ENCODE results near the gene ATOX1.
A peak's percentile ranks its signal among the peaks of the same experiment; 100 is the strongest.
"Not testable (repeated sequence)": the region's sequence is repeated elsewhere in the genome, so short reads cannot be mapped to it uniquely, and the experiment has no call there.

ATOX1 gene

DNA sequence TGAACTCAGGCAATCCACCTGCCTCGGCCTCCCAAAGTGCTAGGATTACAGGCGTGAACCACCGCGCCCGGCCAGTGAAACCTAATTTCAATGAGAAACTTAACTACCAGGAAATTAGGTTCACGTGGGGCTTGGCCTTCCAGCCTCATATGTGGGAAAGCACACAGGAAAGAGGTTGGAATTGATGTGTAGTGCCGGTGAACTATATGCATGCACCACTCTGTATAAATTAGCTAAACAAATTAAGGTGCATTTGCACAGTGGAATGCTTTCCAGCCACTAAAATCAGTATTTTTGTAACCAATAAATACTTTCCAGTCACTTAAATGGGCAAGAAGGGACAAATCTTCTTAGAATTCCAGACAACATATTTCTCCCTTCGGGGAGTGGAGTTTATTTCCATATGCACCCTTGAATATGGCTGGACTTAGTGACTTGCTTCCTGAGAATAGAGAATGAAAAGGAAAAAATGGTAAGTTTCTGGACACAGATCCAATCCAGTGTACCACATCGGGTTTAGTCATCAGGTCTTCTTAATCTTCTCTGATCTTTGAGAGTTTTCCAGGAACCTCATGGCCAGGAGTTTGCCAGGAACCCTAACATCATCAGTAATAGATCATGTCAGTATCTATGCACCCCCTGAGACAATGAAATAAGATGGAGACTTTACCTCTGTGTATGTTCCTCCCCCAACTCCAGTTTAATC is 24.9 kb downstream of the ATOX1 start:
- Mint-ChIP-seq H3K4me1 (ENCODE audit: low read depth) (peaks cover 2% of the 10 kb centered on the region), H3K27ac (no peak overlapping the region), H3K4me3 (no peak overlapping the region), H3K27me3 (no peaks in the 10 kb centered on the region), H3K36me3 (ENCODE audit: low read depth) (peaks cover 57% of the 10 kb centered on the region), H3K9me3 (peaks cover 10% of the 10 kb centered on the region)
- DNase-seq: no peak

DNA sequence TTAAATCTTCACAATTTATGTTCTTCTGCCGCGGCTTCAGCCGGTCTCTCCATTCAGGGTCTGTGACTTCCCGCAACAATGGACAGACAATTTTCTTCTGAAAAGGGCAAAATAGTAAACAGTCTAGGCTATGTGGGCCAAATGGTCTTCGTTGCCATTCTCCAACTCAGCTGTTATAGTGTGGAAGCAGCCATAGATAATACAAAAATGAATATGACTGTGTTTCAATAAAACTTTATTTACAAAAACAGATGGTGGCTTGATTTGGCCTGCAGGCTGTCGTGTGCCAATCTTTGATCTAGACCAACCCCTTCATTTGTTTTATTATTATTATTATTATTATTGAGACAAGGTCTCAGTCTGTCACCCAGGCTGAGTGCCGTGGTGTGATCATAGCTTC is 28.1 kb downstream of the ATOX1 start:
- no peak for DNase-seq
- Mint-ChIP-seq H3K27me3 (no peaks in the 10 kb centered on the region), H3K27ac (no peak overlapping the region), H3K36me3 (ENCODE audit: low read depth) (peaks cover 45% of the 10 kb centered on the region), H3K9me3 (peaks cover 10% of the 10 kb centered on the region), H3K4me1 (ENCODE audit: low read depth) (peaks cover 5% of the 10 kb centered on the region), H3K4me3 (no peak overlapping the region)

DNA sequence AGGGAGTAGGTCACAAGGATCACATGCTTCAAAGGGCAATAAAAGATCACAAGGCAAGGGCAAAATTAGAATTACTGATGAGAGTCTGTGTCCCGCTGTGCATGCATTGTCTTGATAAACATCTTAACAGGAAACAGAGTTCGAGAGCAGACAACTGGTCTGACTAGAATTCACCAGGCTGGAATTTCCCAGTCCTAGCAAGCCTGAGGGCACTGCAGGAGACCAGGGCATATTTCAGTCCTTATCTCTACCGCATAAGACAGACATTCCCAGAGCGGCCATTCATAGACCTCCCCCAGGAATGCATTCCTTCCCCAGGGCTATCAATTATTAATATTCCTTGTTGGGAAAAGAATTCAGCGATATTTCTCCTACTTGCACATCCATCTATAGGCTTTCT is 28.8 kb downstream of the ATOX1 start:
- not testable (repeated sequence) for H3K27me3 Mint-ChIP-seq; H3K4me1 Mint-ChIP-seq (ENCODE audit: low read depth); H3K4me3 Mint-ChIP-seq; H3K27ac Mint-ChIP-seq; DNase-seq
- peaks cover 10% of the 10 kb centered on the region for H3K9me3 Mint-ChIP-seq
- peaks cover 42% of the 10 kb centered on the region for H3K36me3 Mint-ChIP-seq (ENCODE audit: low read depth)

DNA sequence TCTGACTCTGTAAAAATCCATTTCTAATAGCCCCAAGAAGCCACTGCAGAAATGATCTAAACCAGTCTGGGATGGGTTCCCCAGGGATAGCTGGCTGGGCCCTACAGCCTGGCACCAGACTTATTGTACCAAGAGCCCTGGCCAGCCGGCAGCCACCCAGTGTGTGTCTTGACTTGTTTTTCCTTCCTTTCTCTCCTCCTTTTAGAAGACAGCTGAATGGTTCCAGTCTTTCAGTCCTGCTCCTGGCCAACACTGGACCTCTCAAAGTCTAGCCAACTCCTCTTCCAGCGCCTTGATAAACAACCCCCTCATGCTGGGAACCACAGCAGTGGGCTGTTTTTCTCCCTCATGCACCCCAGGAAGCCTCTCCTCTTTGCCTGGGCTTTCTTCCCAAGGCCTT is 34.1 kb downstream of the ATOX1 start:
- H3K27ac Mint-ChIP-seq: no peak overlapping the region
- H3K4me1 Mint-ChIP-seq (ENCODE audit: low read depth): peaks cover 19% of the 10 kb centered on the region
- H3K36me3 Mint-ChIP-seq (ENCODE audit: low read depth): peaks cover 7% of the 10 kb centered on the region
- no peak for DNase-seq
- no peak overlapping the region for H3K4me3 Mint-ChIP-seq
- H3K27me3 Mint-ChIP-seq: no peaks in the 10 kb centered on the region
- peaks cover 3% of the 10 kb centered on the region for H3K9me3 Mint-ChIP-seq

DNA sequence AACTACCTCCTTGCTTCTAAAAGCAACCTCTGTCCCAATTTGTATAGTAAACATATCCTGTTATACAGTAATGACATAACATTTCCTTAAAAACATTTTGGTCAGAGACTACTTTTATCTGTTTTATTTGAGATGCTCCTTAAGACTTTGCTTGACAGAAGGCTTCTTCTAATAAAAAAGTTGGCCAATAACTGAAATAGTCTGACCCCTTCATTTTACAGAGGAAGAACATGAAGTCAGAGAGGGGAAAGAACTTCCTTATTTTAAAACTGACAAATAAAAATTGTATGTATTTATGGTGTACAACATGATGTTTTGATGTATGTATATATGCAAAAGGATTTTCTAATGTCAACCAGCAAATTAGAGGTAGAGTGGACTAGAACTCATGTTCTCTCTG is 35.9 kb downstream of the ATOX1 start:
- no peak for DNase-seq
- Mint-ChIP-seq H3K4me1 (ENCODE audit: low read depth) (peaks cover 15% of the 10 kb centered on the region), H3K36me3 (ENCODE audit: low read depth) (no peaks in the 10 kb centered on the region), H3K9me3 (no peaks in the 10 kb centered on the region), H3K4me3 (no peak overlapping the region), H3K27ac (no peak overlapping the region), H3K27me3 (no peaks in the 10 kb centered on the region)

DNA sequence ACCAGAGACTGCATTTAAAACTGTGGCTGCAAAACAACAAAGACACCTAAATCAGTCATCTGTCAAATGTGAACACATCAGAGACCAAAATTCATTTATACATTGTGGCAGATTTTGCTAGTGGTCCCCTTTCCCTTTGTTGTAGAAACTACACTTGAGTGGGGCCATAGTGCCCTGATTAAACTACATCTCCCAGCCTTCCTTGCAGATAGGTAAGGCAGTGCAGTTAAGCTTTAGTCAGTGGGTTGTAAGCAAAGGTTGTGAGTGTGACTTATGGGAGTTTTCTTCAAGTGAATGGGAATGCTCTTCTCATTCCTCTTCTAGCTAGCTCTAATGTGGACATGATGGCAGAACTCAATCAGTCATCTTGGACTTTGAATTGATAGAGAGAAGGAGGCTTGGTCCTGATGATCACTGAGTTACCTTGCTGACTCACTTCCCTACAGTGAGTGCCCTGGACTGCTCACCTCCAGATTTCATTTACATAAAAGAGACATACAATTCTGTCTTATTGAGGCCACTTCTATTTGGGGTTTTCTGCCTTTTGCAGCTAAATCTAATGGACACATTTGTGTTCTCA is 36.5 kb downstream of the ATOX1 start:
- no peaks in the 10 kb centered on the region for H3K36me3 Mint-ChIP-seq (ENCODE audit: low read depth)
- peaks cover 15% of the 10 kb centered on the region for H3K4me1 Mint-ChIP-seq (ENCODE audit: low read depth)
- H3K27me3 Mint-ChIP-seq: no peaks in the 10 kb centered on the region
- peak overlapping the region; percentile 80 for H3K27ac Mint-ChIP-seq
- no peak for DNase-seq
- H3K4me3 Mint-ChIP-seq: no peak overlapping the region
- no peaks in the 10 kb centered on the region for H3K9me3 Mint-ChIP-seq

DNA sequence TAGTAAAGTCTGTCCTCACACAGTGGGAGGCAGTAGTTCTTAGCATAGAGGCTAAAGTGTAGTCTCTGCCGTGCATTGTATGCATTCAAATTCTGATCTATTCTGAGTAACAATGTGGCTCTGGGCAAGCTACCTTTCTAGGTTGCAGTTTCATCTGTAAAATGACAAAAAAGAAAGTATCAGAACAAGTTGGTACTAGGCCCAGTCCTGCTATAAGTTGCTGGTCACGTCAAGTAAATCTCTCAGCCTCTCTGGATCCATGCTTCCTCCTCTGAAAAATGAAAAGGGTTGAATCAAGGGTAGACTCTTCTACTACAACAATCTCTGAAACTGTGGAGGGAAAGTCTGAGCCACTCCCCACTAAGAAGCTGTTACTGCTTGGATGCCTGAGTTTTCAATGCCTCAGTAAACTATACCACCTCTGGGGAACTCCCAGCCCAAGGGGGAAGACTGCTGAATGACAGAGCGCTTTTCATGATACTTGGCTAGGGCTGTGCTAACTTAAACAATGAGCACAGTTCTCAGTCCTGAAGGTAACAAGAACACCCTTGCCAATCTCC is 37.3 kb downstream of the ATOX1 start:
- H3K36me3 Mint-ChIP-seq (ENCODE audit: low read depth): no peaks in the 10 kb centered on the region
- H3K9me3 Mint-ChIP-seq: no peaks in the 10 kb centered on the region
- no peak for DNase-seq
- H3K4me1 Mint-ChIP-seq (ENCODE audit: low read depth): peaks cover 15% of the 10 kb centered on the region
- H3K27ac Mint-ChIP-seq: peak overlapping the region; percentile 80
- no peak overlapping the region for H3K4me3 Mint-ChIP-seq
- H3K27me3 Mint-ChIP-seq: no peaks in the 10 kb centered on the region

DNA sequence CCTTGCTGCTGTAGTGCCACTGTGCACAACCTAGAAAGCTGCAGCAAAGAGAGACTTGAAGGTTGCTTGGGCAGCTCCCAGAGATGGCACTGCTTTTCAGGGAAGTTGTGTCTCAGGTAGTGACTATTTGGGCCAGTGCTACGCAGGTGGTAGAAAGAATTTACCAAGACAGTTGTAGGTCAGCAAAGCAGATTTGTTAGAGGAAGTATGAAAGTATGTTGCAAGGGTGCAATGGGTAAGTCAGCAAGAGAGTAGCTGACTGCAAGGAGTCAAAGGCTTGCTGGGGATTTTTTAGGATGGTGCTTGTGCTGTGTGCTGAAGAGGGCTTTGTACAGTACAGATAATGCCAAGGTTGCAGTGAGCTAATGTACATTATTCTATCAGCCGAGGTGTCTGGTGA is 38.2 kb downstream of the ATOX1 start:
- no peaks in the 10 kb centered on the region for H3K9me3 Mint-ChIP-seq
- no peak overlapping the region for H3K27ac Mint-ChIP-seq
- H3K36me3 Mint-ChIP-seq (ENCODE audit: low read depth): no peaks in the 10 kb centered on the region
- H3K4me1 Mint-ChIP-seq (ENCODE audit: low read depth): peaks cover 15% of the 10 kb centered on the region
- no peaks in the 10 kb centered on the region for H3K27me3 Mint-ChIP-seq
- no peak overlapping the region for H3K4me3 Mint-ChIP-seq
- no peak for DNase-seq

DNA sequence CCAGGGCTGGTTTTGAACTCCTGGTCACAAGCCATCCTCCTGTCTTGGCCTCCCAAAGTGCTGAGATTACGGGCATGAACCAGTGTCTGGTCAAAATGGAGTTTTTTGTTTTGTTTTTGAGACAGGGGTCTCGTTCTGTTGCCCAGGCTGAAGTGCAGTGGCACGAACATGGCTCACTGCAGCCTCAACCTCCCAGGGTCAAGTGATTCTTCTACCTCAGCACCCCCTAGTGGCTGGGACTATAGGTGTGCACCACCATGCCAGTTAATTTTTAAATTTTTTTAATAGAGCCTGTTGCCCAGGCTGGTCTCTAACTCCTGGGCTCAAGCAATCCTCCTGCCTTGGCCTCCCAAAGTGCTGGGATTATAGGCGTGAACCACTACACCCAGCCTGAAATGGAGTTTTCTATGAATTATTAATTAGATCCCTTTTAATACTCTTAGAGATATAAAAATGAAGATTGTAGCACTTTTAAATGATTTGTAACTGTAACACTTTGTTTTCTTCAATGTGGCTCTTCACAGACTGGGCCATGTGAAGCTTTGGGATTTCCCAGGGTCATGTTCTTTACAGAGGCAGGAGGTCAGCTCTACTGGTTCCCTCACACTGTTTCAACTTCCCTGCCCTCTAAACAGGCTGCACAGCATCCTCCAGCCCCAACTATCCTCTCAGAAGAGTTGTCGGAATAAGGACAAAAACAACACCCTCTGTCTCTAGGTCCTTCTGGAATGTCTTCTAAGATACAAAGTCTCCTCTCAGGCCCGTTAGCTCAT is 39.0 kb downstream of the ATOX1 start:
- H3K27ac Mint-ChIP-seq: no peak overlapping the region
- no peaks in the 10 kb centered on the region for H3K27me3 Mint-ChIP-seq
- no peaks in the 10 kb centered on the region for H3K36me3 Mint-ChIP-seq (ENCODE audit: low read depth)
- H3K9me3 Mint-ChIP-seq: no peaks in the 10 kb centered on the region
- H3K4me3 Mint-ChIP-seq: no peak overlapping the region
- H3K4me1 Mint-ChIP-seq (ENCODE audit: low read depth): peaks cover 15% of the 10 kb centered on the region
- DNase-seq: no peak

DNA sequence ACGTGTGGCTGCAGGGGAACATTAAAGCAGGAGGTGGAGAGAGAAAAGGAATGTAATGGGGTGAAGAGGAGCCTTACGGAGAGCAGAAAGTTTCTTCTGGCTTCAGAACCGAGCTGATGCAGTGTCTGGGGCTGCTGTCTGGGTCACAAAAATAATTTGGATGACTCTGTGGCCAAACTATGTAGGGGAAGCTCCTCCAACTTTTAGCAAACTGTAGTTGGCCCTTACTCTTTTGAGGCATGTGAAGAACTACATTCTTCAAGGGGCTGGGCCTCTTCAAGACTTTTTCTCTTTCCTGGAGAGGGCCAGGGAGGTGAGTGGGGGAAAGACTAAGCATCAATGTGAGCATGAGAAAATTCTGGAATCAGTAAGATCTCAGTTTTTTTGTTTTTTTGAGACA is 39.8 kb downstream of the ATOX1 start:
- no peaks in the 10 kb centered on the region for H3K9me3 Mint-ChIP-seq
- peaks cover 15% of the 10 kb centered on the region for H3K4me1 Mint-ChIP-seq (ENCODE audit: low read depth)
- H3K4me3 Mint-ChIP-seq: no peak overlapping the region
- H3K27me3 Mint-ChIP-seq: no peaks in the 10 kb centered on the region
- no peak for DNase-seq
- no peaks in the 10 kb centered on the region for H3K36me3 Mint-ChIP-seq (ENCODE audit: low read depth)
- no peak overlapping the region for H3K27ac Mint-ChIP-seq

DNA sequence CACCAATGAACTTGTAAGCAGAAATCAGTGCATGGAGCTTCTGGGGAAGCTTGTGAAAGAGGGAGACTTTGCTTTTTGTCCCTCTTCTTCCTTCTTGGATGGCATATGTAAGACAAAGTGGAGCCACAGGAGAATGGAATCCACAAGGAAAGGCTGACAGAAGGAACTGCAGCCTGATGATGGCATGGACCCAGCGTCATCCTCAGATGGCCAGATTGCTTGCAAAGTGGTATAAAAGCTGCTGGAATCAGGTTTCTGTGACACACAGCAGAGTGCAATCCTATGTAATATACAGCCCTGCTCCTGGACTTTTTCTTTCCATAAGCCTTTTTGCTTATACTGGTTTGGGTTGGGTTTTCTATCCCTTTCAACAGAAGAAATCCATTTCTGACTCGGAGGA is 40.3 kb downstream of the ATOX1 start:
- DNase-seq: no peak
- Mint-ChIP-seq H3K4me1 (ENCODE audit: low read depth) (peaks cover 15% of the 10 kb centered on the region), H3K4me3 (no peak overlapping the region), H3K9me3 (no peaks in the 10 kb centered on the region), H3K27me3 (no peaks in the 10 kb centered on the region), H3K36me3 (ENCODE audit: low read depth) (no peaks in the 10 kb centered on the region), H3K27ac (no peak overlapping the region)

DNA sequence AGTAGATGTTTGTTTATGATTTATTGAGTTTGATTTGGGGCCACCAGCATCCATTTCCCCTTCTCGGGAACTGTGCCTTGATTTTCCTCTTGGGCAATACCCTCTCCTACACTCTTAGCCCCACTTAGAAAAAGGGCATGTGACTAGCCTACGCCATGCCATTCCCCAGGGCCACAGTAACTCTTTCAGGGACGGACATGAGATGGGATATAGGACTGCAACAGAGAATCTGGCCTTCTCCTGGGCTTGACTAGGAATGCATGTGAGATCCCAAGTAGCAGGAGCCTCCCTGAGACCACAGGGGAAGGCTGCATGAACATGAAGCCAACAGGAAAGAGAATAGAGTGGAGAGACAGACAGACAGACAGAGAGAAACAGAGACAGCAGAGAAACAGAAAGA is 41.0 kb downstream of the ATOX1 start:
- peaks cover 5% of the 10 kb centered on the region for H3K9me3 Mint-ChIP-seq

DNA sequence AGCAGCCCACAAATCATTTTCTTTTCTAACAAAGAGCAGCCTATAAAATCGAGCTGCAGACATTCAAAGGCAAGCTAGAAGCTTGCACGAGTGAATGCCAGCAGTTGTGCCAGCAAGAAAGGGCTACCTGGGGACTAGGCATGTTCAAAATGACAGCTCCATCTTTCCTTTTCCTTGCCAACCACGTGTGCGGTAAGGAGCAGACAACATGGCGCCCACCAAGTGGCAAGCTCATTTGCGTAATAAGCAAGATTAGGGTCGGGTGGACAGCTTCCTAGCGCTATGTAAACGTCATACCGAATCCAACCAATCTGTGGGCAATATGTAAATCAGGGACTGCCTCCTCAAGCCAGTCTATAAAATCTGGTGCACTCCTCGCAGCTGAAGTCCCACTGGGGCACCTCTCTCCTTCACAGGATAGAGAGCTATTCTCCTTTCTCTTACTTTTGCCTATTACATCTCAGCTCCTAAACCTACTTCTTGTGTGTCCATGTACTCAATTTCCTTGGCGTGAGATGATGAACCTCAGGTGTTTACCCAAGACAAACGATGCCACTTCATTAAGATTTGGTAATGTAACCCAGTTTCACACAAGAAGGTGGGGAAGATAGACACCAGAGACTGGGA is 49.2 kb downstream of the ATOX1 start:
- no peaks in the 10 kb centered on the region for H3K27me3 Mint-ChIP-seq
- peaks cover 8% of the 10 kb centered on the region for H3K9me3 Mint-ChIP-seq
- no peak for DNase-seq
- H3K27ac Mint-ChIP-seq: no peak overlapping the region
- no peak overlapping the region for H3K4me3 Mint-ChIP-seq
- no peaks in the 10 kb centered on the region for H3K36me3 Mint-ChIP-seq (ENCODE audit: low read depth)
- H3K4me1 Mint-ChIP-seq (ENCODE audit: low read depth): no peaks in the 10 kb centered on the region

More for the DNA sequence above, 41.0 kb downstream of the ATOX1 start:
- H3K27ac Mint-ChIP-seq: no peak overlapping the region
- peaks cover 15% of the 10 kb centered on the region for H3K4me1 Mint-ChIP-seq (ENCODE audit: low read depth)
- DNase-seq: no peak
- H3K36me3 Mint-ChIP-seq (ENCODE audit: low read depth): no peaks in the 10 kb centered on the region
- no peak overlapping the region for H3K4me3 Mint-ChIP-seq
- no peaks in the 10 kb centered on the region for H3K27me3 Mint-ChIP-seq

DNA sequence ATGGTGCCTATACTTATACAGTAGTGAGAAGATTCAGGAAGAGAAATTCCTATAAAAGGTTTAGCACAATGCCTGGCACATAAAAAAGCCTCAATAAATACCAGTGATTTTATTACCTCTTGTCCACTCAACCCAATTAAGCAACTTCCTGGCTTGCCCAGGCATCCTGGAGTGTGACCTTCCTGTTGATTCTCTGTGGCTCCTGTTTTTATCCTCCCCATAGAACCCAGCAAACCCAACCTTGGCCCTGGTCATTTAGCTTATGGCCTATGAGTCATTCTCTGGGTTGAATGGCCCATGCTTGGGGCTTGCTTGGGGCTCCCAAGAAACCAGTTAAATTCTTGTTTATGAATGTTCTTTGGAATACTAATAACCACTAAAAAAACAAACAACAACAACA is 50.3 kb downstream of the ATOX1 start:
- no peak for DNase-seq
- no peaks in the 10 kb centered on the region for H3K27me3 Mint-ChIP-seq
- no peak overlapping the region for H3K27ac Mint-ChIP-seq
- H3K4me1 Mint-ChIP-seq (ENCODE audit: low read depth): no peaks in the 10 kb centered on the region
- H3K9me3 Mint-ChIP-seq: peaks cover 8% of the 10 kb centered on the region
- H3K4me3 Mint-ChIP-seq: no peak overlapping the region
- no peaks in the 10 kb centered on the region for H3K36me3 Mint-ChIP-seq (ENCODE audit: low read depth)

All from activated T-cell treated with anti-CD3 and anti-CD28 coated beads, Interleukin-2, amount 50 U/mL, for 24 hours (primary cell).